Smooth muscle cell (in vitro differentiated cells): ENCODE data around the gene CYSTM1. TPM values are rescaled to one million over a fixed set of nuclear protein-coding genes. Genes with fewer than 3 reads are reported as not detected.

Experiments
- DNase-seq: peaks from one replicate; lab custom pipeline; 2025; ENCODE audit not compliant: unreplicated experiment; lab: John Stamatoyannopoulos, UW
- H2AFZ ChIP-seq: fragments of 200-600 bp; sonication (generic); 2 replicates; pipeline ENCODE4 v1.6.0; 2016; ENCODE audit warnings: antibody characterized with exemption, low read depth, mild to moderate bottlenecking
- H3F3A ChIP-seq: fragments of 200-600 bp; sonication (generic); 2 replicates; pipeline ENCODE4 v1.6.0; 2017; ENCODE audit warnings: antibody characterized with exemption, low read depth
- H3K27ac ChIP-seq: fragments of 200-600 bp; sonication (generic); 2 replicates; pipeline ENCODE4 v1.5.1; 2016; ENCODE audit warnings: low read depth, mild to moderate bottlenecking
- H3K27me3 ChIP-seq: fragments of 200-600 bp; sonication (generic); 2 replicates; pipeline ENCODE4 v1.6.1; 2016; ENCODE audit warnings: low read depth, mild to moderate bottlenecking
- H3K36me3 ChIP-seq: fragments of 200-600 bp; sonication (generic); 2 replicates; pipeline ENCODE4 v1.5.1; 2016; ENCODE audit warnings: low read depth
- H3K4me1 ChIP-seq: fragments of 200-600 bp; sonication (generic); 2 replicates; pipeline ENCODE4 v1.5.1; 2016; ENCODE audit warnings: low read depth
- H3K4me2 ChIP-seq: fragments of 200-600 bp; sonication (generic); 2 replicates; pipeline ENCODE4 v1.6.0; 2016; ENCODE audit warnings: mild to moderate bottlenecking
- H3K4me3 ChIP-seq: fragments of 200-600 bp; sonication (generic); 2 replicates; pipeline ENCODE4 v1.5.1; 2016; ENCODE audit warnings: mild to moderate bottlenecking
- H3K79me2 ChIP-seq: fragments of 200-600 bp; sonication (generic); 2 replicates; pipeline ENCODE4 v1.6.0; 2016; ENCODE audit warnings: low read depth, mild to moderate bottlenecking
- H3K9ac ChIP-seq: fragments of 200-600 bp; sonication (generic); 2 replicates; pipeline ENCODE4 v1.6.0; 2016; ENCODE audit warnings: low read depth
- H3K9me3 ChIP-seq: fragments of 200-600 bp; sonication (generic); replicated peaks from 2 replicates; pipeline ENCODE4 v1.5.1; 2016; ENCODE audit warnings: low read depth
- H4K20me1 ChIP-seq: fragments of 200-600 bp; sonication (generic); 2 replicates; pipeline ENCODE4 v1.6.0; 2016; ENCODE audit warnings: low read depth
- WGBS: methylation state at CpG from one replicate; pipeline ENCODE4 v1.1.7; 2016; ENCODE audit warnings: low lambda C conversion rate; 5-methylcytosine and 5-hydroxymethylcytosine counted together
- polyA plus RNA-seq: library from polyadenylated mRNA; unstranded; fragments of >200 nt; fragmentation: Nextera tagmentation; extraction: Ambion mirVana; gene quantifications from 2 replicates; pipeline ENCODE4 v1.2.1, GENCODE V29; 2016
- total RNA-seq: library from RNA; depleted of rRNA; stranded (reverse); fragments of >200 nt; gene quantifications from 2 replicates; pipeline ENCODE4 v1.2.3, GENCODE V29; 2014
- TF ChIP-seq, protein P1 (sequence below): fragments of 200-600 bp; sonication (generic); IDR thresholded peaks from 2 replicates; pipeline ENCODE4 v1.5.1; 2017; ENCODE audit warnings: borderline replicate concordance, mild to moderate bottlenecking, antibody characterized with exemption; ENCODE audit not compliant: insufficient read depth, poor library complexity, severe bottlenecking

The CYSTM1 gene
- total and polyA plus RNA-seq, 2 experiments from 2014 or later = 23.5 to 45.6 TPM

DNA sequence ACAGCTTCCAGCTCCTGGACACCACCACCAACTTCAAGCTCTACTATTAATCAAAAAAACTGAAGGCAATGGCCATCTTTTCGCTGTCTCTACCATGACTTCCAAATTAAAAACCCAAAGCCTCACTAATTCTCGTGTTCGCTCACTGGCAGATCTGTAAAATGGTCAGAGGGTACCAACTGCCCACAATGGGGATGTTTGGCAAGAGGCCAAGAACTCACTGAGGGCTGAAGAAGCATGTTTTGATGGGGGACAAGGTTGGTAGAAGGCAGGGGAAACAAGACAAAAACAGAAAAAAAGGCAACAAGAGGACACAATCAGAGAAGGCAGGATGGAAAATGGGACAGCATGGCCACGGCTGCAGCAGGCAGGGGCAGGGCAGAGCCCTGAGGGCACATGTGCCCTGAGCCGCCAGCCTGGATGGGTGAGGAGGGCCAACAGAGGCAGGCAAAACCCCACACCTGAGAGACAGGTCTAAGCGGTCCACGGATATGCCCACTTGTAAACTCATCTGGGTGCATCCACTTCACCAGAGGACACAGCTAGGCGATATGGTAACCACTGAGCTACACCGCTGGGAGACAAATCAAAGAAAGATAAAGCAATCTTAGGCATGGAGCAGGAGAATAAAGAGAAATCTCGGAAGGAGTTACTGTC lies 77.6 kb downstream of the CYSTM1 start:
- Histone ChIP-seq H4K20me1 (no peaks in the 10 kb centered on the region), H3K27me3 (no peaks in the 10 kb centered on the region), H3K79me2 (peaks cover 74% of the 10 kb centered on the region), H3K27ac (peak overlapping the region; percentile 99), H3K9ac (peak overlapping the region; percentile 86), H3K4me2 (peak overlapping the region; percentile 69), H3K9me3 (no peaks in the 10 kb centered on the region), H3K4me3 (no peak overlapping the region), H3K36me3 (no peaks in the 10 kb centered on the region), H3F3A (peaks cover 20% of the 10 kb centered on the region), H2AFZ (no peak overlapping the region), H3K4me1 (peaks cover 20% of the 10 kb centered on the region)
- no peak for DNase-seq
- TF ChIP-seq, protein P1, sequence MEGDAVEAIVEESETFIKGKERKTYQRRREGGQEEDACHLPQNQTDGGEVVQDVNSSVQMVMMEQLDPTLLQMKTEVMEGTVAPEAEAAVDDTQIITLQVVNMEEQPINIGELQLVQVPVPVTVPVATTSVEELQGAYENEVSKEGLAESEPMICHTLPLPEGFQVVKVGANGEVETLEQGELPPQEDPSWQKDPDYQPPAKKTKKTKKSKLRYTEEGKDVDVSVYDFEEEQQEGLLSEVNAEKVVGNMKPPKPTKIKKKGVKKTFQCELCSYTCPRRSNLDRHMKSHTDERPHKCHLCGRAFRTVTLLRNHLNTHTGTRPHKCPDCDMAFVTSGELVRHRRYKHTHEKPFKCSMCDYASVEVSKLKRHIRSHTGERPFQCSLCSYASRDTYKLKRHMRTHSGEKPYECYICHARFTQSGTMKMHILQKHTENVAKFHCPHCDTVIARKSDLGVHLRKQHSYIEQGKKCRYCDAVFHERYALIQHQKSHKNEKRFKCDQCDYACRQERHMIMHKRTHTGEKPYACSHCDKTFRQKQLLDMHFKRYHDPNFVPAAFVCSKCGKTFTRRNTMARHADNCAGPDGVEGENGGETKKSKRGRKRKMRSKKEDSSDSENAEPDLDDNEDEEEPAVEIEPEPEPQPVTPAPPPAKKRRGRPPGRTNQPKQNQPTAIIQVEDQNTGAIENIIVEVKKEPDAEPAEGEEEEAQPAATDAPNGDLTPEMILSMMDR = no peak
- 97% methylated on average over 10 of the region's 10 CpGs for WGBS

DNA sequence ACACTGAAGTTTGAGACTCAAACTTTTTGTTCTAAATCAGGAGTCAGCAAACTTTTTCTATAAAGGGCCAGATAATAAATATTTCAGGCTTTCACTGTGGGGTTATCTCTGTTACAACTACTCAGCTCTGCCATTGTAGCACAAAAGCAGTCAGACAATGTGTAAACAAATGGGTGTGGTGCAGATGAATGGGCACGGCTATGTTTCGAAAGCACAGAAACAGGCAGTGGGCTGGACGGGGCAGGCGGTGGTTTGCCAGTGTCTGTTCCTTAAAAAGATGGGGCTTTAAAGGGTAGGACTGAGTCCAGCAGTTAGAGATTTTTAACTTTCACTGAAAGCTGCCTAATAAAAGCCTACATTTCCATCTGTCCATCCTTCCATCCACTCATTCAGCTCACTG lies 79.0 kb downstream of the CYSTM1 start:
- no peak overlapping the region for H3K4me3 ChIP-seq

DNA sequence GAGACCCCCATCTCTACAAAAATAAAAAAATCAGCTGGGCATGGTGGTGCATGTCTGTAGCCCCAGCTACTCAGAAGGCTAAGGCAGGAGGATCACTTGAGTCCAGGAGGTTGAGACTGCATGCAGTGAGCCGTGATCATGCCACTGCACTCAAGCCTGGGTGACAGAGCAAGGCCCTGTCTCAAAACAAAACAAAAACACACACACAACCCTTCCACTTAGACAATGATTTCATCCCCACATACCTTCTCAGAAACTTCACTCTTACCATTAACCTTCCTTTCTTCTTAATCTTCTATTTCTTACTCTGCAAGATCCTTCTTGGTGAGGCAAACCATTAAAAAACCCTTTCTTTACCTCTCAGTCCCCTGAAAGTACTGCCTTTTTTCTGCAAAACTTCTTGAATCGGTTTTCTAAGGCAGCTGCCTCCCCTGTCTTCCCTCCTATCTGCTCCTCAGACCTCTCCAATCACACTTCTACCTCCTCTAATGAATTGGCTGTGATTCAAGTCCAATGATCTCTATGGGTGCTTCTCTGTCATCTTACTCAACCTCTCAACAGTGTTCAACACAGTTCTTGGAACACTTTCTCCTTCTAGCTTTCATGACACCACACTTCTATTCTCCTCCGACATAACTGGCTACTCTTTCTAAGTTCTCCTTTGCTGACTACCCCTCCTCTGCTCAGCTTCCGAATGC lies 80.6 kb downstream of the CYSTM1 start:
- H3K4me2 ChIP-seq = no peak overlapping the region
- WGBS = 92% methylated on average over 4 of the region's 4 CpGs
- H3K4me3 ChIP-seq = no peak overlapping the region
- peaks cover 60% of the 10 kb centered on the region for H3K79me2 ChIP-seq
- H3K36me3 ChIP-seq = no peaks in the 10 kb centered on the region
- no peaks in the 10 kb centered on the region for H3K9me3 ChIP-seq
- no peak for DNase-seq
- H3K9ac ChIP-seq = no peak overlapping the region
- no peak overlapping the region for H3K27ac ChIP-seq
- no peaks in the 10 kb centered on the region for H3K27me3 ChIP-seq
- H2AFZ ChIP-seq = no peak overlapping the region
- H3K4me1 ChIP-seq = peaks cover 22% of the 10 kb centered on the region
- no peaks in the 10 kb centered on the region for H4K20me1 ChIP-seq
- peaks cover 21% of the 10 kb centered on the region for H3F3A ChIP-seq
- TF ChIP-seq, protein P1 = no peak

More for the DNA sequence above, 79.0 kb downstream of the CYSTM1 start:
- Histone ChIP-seq H3K79me2 (peaks cover 61% of the 10 kb centered on the region), H3K27me3 (no peaks in the 10 kb centered on the region), H4K20me1 (no peaks in the 10 kb centered on the region), H3K9me3 (no peaks in the 10 kb centered on the region), H3K36me3 (no peaks in the 10 kb centered on the region), H2AFZ (no peak overlapping the region), H3K27ac (peak overlapping the region; percentile 32), H3K4me2 (no peak overlapping the region), H3K9ac (no peak overlapping the region), H3F3A (peaks cover 25% of the 10 kb centered on the region), H3K4me1 (peaks cover 22% of the 10 kb centered on the region)
- no peak for DNase-seq
- 43% methylated on average over 4 of the region's 4 CpGs for WGBS
- TF ChIP-seq, protein P1 = no peak

DNA sequence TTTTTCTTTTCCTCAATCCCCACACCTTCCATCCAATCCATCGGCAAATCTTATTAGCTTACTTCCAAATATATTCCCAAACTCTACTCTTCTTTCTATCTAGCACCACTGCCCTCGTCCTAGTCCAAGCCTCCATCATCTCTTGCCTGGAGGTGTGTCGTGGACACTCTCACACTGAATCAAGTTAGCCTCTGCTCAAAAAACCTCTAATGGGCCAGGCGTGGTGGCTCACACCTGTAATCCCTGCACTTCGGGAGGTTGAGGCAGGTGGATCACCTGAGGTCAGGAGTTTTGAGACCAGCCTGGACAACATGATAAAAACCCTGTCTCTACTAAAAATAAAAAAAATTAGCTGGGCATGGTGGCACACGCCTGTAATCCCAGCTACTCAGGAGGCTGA lies 81.7 kb downstream of the CYSTM1 start:
- H3K27ac ChIP-seq = no peak overlapping the region
- peaks cover 6% of the 10 kb centered on the region for H4K20me1 ChIP-seq
- TF ChIP-seq, protein P1 = no peak
- no peaks in the 10 kb centered on the region for H3K27me3 ChIP-seq
- H3K9me3 ChIP-seq = no peaks in the 10 kb centered on the region
- H3K79me2 ChIP-seq = peaks cover 66% of the 10 kb centered on the region
- no peak overlapping the region for H3K4me2 ChIP-seq
- 98% methylated on average over 6 of the region's 6 CpGs for WGBS
- H3F3A ChIP-seq = peaks cover 20% of the 10 kb centered on the region
- no peak overlapping the region for H2AFZ ChIP-seq
- DNase-seq = no peak
- H3K4me1 ChIP-seq = peaks cover 16% of the 10 kb centered on the region
- H3K9ac ChIP-seq = no peak overlapping the region
- H3K4me3 ChIP-seq = no peak overlapping the region
- H3K36me3 ChIP-seq = no peaks in the 10 kb centered on the region
